Mucosa of stomach (tissue), 1 donor: Measurements from ENCODE around the gene IL36RN.

Experiments
- H3K27me3 ChIP-seq: one replicate; pipeline ENCODE4 v1.7.0; 2013; ENCODE audit warnings: mild to moderate bottlenecking, low read length; ENCODE audit not compliant: control insufficient read depth, insufficient read depth
- H3K36me3 ChIP-seq: one replicate; pipeline ENCODE4 v1.7.0; 2013; ENCODE audit warnings: low read length; ENCODE audit not compliant: control insufficient read depth, insufficient read depth
- H3K4me1 ChIP-seq: one replicate; pipeline ENCODE4 v1.7.0; 2013; ENCODE audit warnings: mild to moderate bottlenecking, low read length; ENCODE audit not compliant: control insufficient read depth, insufficient read depth
- H3K4me3 ChIP-seq: one replicate; pipeline ENCODE4 v1.7.0; 2013; ENCODE audit warnings: low read length
- H3K9ac ChIP-seq: one replicate; pipeline ENCODE4 v1.7.0; 2013; ENCODE audit warnings: mild to moderate bottlenecking, low read length, moderate library complexity
- H3K9me3 ChIP-seq: one replicate; pipeline ENCODE4 v1.7.0; 2013; ENCODE audit warnings: mild to moderate bottlenecking, low read length, moderate library complexity; ENCODE audit not compliant: control insufficient read depth
- donor health status: Pancreatic carcinoma.

IL36RN gene

DNA sequence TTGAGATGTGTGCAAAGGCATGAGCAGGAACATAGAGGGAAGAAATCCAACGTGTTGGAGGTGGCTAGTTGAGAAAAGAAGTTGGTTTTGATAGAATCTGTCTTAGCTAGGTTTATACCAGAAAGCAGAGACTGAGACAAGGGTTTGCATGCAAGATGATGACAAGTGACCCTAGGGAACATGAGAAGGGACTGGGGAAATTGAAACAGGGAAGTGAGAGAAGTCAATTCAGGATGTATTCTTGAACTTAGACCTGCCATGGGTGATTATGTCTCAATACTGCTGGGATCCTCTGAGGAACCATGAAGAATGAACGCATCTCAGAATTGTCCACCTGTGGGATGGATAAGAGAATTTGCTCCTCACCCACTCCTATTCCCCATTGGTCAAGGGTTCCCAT lies 33.3 kb upstream of the IL36RN start:
- no peaks in the 10 kb centered on the region for H3K36me3 ChIP-seq
- H3K9me3 ChIP-seq, result no peaks in the 10 kb centered on the region
- H3K4me1 ChIP-seq, result no peaks in the 10 kb centered on the region
- H3K9ac ChIP-seq, result no peak overlapping the region
- H3K27me3 ChIP-seq, result peaks cover 4% of the 10 kb centered on the region
- H3K4me3 ChIP-seq, result no peak overlapping the region

DNA sequence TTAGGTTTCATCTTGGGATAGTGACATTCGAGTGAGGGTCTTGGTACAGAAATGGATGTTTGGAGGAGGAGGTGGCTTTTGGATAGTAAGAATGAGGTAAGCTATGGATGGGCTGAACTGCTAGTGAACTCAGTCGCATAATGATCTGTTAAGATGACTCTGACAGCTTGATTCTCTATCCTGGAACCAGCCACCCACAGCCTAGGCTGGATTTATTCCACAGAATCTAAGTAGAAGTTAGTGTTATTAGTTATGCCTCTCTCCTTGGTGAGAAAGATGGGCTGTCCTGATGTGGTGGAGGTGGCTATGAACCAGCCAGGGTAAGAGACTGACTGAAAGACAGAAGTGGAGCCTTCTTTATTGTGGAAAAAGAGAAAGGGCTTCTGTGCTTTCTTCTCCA lies 31.3 kb upstream of the IL36RN start:
- peaks cover 4% of the 10 kb centered on the region for H3K27me3 ChIP-seq
- no peaks in the 10 kb centered on the region for H3K4me1 ChIP-seq
- H3K9me3 ChIP-seq, result no peaks in the 10 kb centered on the region
- no peak overlapping the region for H3K4me3 ChIP-seq
- no peak overlapping the region for H3K9ac ChIP-seq
- no peaks in the 10 kb centered on the region for H3K36me3 ChIP-seq

DNA sequence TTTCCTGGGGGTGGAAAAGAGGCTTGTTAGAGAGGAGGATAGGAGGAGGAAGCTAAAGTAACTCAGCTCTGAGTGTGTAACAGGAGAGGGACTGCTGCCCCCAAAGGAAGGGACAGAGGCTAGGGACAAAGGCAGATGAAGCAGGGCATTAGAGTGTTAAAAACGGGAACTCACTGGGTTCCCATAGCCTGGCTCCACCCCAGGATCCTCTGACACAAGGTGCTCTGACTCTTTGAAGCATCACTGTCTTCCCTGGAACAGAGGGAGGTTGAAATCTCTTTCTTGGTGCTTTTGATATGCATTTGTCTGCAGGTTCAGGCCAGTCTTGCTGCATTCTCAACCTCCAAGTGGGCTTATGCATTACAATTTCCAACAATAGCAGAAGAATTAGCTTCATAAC lies 30.9 kb upstream of the IL36RN start:
- Histone ChIP-seq H3K9me3 (no peaks in the 10 kb centered on the region), H3K27me3 (peaks cover 4% of the 10 kb centered on the region), H3K9ac (no peak overlapping the region), H3K36me3 (no peaks in the 10 kb centered on the region), H3K4me1 (no peaks in the 10 kb centered on the region), H3K4me3 (no peak overlapping the region)

DNA sequence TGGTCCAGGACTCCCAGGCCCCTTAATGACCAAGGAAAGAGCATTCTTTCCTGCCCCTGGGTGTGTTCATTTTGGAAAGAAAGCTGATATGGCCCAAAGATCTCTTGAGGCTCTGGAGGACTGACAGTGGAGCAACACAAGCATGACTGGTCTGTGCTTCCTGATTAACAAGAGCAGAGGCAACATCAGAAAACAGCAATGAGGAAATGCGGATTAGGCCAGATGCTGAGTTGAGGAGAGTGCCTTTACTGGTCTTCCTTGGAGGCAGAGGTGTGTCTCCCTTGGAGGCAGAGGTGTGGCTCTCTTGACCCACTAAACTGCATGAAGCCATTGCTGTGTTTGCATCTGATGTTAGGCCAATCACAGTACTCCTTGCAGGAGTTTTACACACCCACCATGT lies 26.3 kb upstream of the IL36RN start:
- no peaks in the 10 kb centered on the region for H3K4me1 ChIP-seq
- no peaks in the 10 kb centered on the region for H3K36me3 ChIP-seq
- peaks cover 2% of the 10 kb centered on the region for H3K27me3 ChIP-seq
- no peak overlapping the region for H3K9ac ChIP-seq
- no peaks in the 10 kb centered on the region for H3K9me3 ChIP-seq
- H3K4me3 ChIP-seq, result no peak overlapping the region

DNA sequence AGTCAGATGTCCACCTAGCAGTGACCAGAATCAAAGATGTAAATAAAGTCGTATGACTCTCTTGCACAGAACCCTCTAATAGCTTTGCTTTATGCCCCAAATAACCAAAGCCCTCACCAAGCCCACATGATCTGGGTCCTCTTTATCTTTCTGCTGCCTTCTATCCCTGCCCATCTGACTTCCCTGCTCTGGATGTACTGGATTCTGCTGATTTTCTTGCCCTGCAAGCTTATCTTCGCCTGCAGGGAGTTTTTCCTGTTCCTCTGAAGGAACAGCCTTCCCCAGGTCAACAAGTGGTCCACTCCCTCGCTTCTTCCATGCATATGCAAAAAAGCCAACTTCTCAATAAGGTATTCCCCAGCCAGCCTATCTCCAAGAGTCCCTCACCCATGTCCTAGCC lies 25.0 kb upstream of the IL36RN start:
- Histone ChIP-seq H3K9me3 (no peaks in the 10 kb centered on the region), H3K36me3 (no peaks in the 10 kb centered on the region), H3K27me3 (no peaks in the 10 kb centered on the region), H3K4me1 (peaks cover 5% of the 10 kb centered on the region), H3K4me3 (no peak overlapping the region), H3K9ac (no peak overlapping the region)

DNA sequence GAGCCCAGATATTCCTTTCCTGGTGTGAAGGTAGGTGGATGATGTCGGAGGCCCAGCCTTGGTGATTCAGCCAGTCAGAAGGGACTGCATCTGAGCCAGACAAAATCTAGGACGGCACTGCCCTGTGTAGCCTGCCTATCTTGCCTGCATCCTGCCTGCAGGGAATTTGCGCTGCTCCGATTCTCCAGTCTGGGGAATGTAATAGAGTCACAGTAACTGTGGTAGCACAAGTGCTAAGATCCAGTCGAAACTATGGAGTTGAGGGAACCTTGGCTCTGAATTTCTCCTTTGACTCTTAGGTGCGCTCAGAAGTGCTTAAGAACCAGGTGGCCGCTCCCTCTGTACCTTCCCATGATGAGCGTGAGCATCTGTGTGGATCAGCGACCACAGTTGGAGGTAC lies 22.2 kb upstream of the IL36RN start:
- Histone ChIP-seq H3K4me1 (peaks cover 14% of the 10 kb centered on the region), H3K36me3 (no peaks in the 10 kb centered on the region), H3K27me3 (no peaks in the 10 kb centered on the region), H3K4me3 (no peak overlapping the region), H3K9me3 (no peaks in the 10 kb centered on the region), H3K9ac (no peak overlapping the region)

DNA sequence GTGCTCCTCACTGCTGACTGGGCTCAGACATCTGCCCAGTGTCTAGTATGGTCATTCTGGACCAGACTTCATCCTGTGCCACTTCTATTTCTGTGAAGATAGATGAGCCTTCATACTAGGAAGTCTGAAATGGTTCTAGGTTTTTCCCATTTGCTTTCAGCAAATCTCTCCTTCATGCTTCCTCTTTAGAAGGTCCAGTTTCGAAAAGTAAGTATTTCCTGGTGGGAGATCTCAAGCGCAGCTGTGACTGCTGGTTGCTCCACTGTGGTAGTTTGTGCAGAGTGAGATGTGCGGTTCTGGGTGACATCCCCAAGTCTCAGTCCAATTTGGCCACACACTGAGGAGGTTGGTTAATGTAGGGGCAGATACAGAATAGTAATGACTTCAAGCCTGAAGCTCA lies 20.7 kb upstream of the IL36RN start:
- Histone ChIP-seq H3K9ac (no peak overlapping the region), H3K4me1 (peaks cover 14% of the 10 kb centered on the region), H3K36me3 (no peaks in the 10 kb centered on the region), H3K9me3 (no peaks in the 10 kb centered on the region), H3K4me3 (no peak overlapping the region), H3K27me3 (no peaks in the 10 kb centered on the region)

DNA sequence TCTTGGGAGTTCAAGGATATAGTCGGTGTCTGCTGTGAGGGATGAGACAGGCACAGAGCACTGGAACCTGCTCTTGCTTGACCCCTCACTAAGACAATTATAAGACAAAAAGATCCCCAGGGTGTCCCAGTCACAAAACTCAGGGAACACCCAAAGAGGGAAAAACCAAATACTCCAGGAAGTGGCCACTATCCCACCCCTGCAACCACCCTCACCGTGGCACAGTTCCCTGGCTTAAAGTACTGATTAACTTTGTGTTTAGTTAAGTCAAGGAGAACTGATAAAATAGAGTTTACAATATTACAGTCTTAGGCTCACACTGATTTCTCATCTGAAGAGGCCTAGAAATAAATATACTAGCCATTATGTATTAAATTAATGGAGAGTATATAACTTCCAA lies 19.8 kb upstream of the IL36RN start:
- H3K4me3 ChIP-seq, result no peak overlapping the region
- H3K4me1 ChIP-seq, result peaks cover 14% of the 10 kb centered on the region
- H3K27me3 ChIP-seq, result no peaks in the 10 kb centered on the region
- no peaks in the 10 kb centered on the region for H3K36me3 ChIP-seq
- H3K9ac ChIP-seq, result no peak overlapping the region
- H3K9me3 ChIP-seq, result no peaks in the 10 kb centered on the region

DNA sequence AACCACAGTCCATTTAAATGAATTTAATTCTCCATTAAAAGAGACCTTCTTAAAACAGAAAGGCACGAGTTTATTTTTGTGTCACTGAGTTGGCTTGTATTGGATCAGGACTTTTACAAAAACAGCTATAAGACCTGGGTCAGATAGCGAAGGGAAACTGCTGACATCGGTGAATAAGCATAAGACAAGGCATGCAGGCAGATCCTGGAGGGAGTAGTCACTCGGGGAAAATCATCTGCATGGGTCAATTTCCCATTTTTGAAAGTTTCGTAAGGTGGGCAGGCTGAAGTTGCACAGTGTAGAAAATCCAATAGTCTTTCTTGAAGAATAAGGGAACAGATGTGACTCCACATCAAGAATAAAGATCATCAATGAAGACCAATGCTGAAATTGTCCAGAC lies 19.3 kb upstream of the IL36RN start:
- Histone ChIP-seq H3K4me3 (no peak overlapping the region), H3K9ac (no peak overlapping the region), H3K27me3 (no peaks in the 10 kb centered on the region), H3K9me3 (no peaks in the 10 kb centered on the region), H3K4me1 (peaks cover 14% of the 10 kb centered on the region), H3K36me3 (no peaks in the 10 kb centered on the region)

DNA sequence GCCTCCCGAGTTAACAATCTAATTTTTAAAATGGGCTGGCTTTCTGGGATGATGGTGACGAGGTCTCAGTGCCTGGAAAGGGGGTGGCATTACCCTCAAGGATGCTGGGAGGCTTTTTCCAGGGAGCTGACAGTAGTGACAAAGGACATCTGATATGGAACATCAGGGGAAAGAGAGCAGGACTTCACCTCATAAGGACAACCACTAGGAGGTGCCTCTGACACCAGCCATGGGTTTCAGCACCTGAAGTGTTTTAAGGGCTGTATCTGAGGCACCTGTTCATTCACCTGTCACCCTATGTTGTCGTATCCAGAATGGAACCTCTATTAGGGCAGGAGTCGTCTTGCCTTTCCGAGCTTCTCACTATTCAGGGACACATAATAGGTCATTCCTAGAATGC lies 17.1 kb upstream of the IL36RN start:
- no peak overlapping the region for H3K4me3 ChIP-seq
- peaks cover 14% of the 10 kb centered on the region for H3K4me1 ChIP-seq
- H3K36me3 ChIP-seq, result no peaks in the 10 kb centered on the region
- no peaks in the 10 kb centered on the region for H3K9me3 ChIP-seq
- no peaks in the 10 kb centered on the region for H3K27me3 ChIP-seq
- H3K9ac ChIP-seq, result no peak overlapping the region

DNA sequence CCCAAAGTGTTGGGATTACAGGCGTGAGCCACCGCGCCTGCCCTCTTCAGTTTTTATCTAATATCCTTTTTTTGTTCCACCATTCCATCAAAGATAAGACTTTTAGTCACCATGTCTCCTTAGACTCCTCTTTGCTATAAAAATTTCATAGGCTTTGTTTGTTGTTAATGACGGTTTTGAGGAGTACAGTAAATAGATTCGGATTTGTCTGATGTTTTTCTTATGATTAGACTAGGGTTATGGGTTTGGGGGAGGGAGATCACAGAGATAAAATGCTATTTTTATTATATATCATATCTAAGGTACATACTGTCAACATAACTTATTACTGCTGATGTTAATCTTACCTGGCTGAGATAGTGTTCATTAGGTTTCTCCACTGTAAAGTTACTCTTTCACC lies 12.5 kb upstream of the IL36RN start:
- Histone ChIP-seq H3K27me3 (no peaks in the 10 kb centered on the region), H3K9me3 (no peaks in the 10 kb centered on the region), H3K4me1 (no peaks in the 10 kb centered on the region), H3K4me3 (no peak overlapping the region), H3K36me3 (no peaks in the 10 kb centered on the region), H3K9ac (no peak overlapping the region)

DNA sequence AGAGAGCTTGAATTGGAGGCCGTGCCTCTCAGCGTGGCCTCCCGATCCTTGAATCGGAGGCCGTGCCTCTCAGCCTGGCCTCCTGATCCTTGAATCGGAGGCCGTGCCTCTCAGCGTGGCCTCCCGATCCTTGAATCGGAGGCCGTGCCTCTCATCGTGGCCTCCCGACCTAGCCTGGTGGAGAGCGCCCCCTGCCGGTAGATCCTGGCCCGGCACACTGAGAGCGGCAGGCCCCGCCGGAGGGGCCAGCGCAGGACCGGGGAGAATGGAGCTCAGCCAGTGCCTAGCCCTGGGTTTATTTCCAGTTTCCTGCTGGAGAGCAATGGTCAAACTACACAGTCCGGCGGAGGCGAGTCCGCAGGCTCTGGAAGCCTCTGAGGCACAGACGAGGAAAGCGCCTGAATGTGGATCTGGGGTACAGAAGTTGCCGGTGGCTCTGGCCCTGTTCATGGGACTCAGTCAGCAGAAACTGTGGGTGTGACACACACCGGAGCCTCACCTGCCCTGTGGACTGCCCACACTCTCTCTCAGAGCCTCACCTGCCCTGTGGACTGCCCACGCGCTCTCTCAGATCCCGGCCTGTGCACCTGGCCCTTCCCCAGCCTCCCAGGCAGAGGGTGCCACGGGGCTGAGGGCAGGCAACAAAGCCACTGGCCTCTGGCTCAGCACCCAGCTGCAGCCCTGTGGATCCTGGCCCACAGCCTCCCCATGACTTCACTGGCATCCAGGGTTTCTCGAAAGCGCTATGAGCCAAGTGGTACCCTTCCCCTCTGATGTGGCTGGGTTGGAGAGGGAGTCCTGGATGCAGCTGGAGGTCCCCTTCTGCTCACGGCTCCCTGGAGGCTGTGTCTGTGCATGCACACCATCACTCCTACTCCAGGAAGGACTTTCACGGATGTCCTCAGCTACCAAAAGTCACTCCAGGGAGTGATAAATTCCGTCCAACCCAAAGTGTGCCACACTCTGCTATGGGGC lies 7.8 kb upstream of the IL36RN start:
- H3K9me3 ChIP-seq, result no peaks in the 10 kb centered on the region

More for the DNA sequence above, 7.8 kb upstream of the IL36RN start:
- Histone ChIP-seq H3K4me3 (no peak overlapping the region), H3K36me3 (no peaks in the 10 kb centered on the region), H3K4me1 (no peaks in the 10 kb centered on the region), H3K27me3 (no peaks in the 10 kb centered on the region), H3K9ac (no peak overlapping the region)
